IMR-90 (cell line): Measurements from ENCODE around the gene HES7. TPM values are rescaled to one million over a fixed set of nuclear protein-coding genes. Genes with fewer than 3 reads are reported as not detected.

ENCODE experiments used
- ATAC-seq: fragments of 200-7000 bp; cut with Tn5 transposase; 2 replicates; pipeline ENCODE4 v1.9.1; 2020; ENCODE audit warnings: low read depth, mild to moderate bottlenecking, moderate library complexity
- BruUV-seq: library from RNA; stranded (reverse); fragments of 400-500 nt; replicated peaks from 2 replicates; lab custom pipeline; 2021; lab: Mats Ljungman, UMichigan
- CTCF ChIA-PET: fragments of 300-600 bp; formaldehyde crosslinking; extraction: SDS; loops from one replicate; lab custom pipeline; 2021; ENCODE audit warnings: antibody characterized with exemption; lab: Yijun Ruan, JAX
- POLR2A ChIA-PET: fragments of 300-600 bp; sonication (Branson Sonifier 250); formaldehyde crosslinking; loops from one replicate; lab custom pipeline; 2022; ENCODE audit warnings: antibody characterized with exemption; ENCODE audit not compliant: unreplicated experiment; lab: Charles Lee
- DNase-seq: peaks from one replicate; pipeline ENCODE4 v3.0.0; 2013
- H2AFZ ChIP-seq: replicated peaks from 2 replicates; pipeline ENCODE3; 2013; ENCODE audit warnings: low read length, mild to moderate bottlenecking; ENCODE audit not compliant: poor library complexity
- H2AK5ac ChIP-seq: 2 replicates; pipeline ENCODE4 v1.6.1; 2013; ENCODE audit warnings: low read depth, low read length, inconsistent platforms
- H2AK9ac ChIP-seq: replicated peaks from 2 replicates; pipeline ENCODE3; 2013; ENCODE audit warnings: mild to moderate bottlenecking, low read depth, low read length, moderate library complexity; ENCODE audit not compliant: poor library complexity
- H2BK120ac ChIP-seq: 2 replicates; pipeline ENCODE4 v1.6.1; 2013; ENCODE audit warnings: low read depth, low read length, inconsistent platforms
- H2BK15ac ChIP-seq: 3 replicates; pipeline ENCODE4 v1.6.1; 2013; ENCODE audit warnings: low read depth, low read length, inconsistent platforms
- H2BK20ac ChIP-seq: 2 replicates; pipeline ENCODE4 v1.6.1; 2013; ENCODE audit warnings: low read depth, mild to moderate bottlenecking, inconsistent platforms, low read length, moderate library complexity
- H2BK5ac ChIP-seq: 2 replicates; pipeline ENCODE4 v1.6.1; 2013; ENCODE audit warnings: mild to moderate bottlenecking, low read depth, low read length, inconsistent platforms; ENCODE audit not compliant: poor library complexity, severe bottlenecking
- H3K14ac ChIP-seq: replicated peaks from 2 replicates; pipeline ENCODE4 v1.6.1; 2013; ENCODE audit warnings: low read depth, low read length, inconsistent platforms
- H3K18ac ChIP-seq: 2 replicates; pipeline ENCODE4 v1.6.1; 2013; ENCODE audit warnings: low read depth, low read length, control low read depth
- H3K23ac ChIP-seq: 2 replicates; pipeline ENCODE4 v1.6.1; 2013; ENCODE audit warnings: low read depth, low read length, inconsistent platforms
- H3K27ac ChIP-seq: 2 replicates; pipeline ENCODE4 v1.5.1; 2013; ENCODE audit warnings: mild to moderate bottlenecking, control low read depth, low read length; ENCODE audit not compliant: insufficient read depth
- H3K27me3 ChIP-seq: 2 replicates; pipeline ENCODE4 v1.6.1; 2013; ENCODE audit warnings: low read length; ENCODE audit not compliant: control insufficient read depth, insufficient read depth
- H3K36me3 ChIP-seq: 2 replicates; pipeline ENCODE4 v1.6.1; 2013; ENCODE audit warnings: low read length, mixed read lengths; ENCODE audit not compliant: control insufficient read depth, insufficient read depth
- H3K4ac ChIP-seq: 2 replicates; pipeline ENCODE4 v1.6.1; 2013; ENCODE audit warnings: low read depth, low read length, inconsistent platforms
- H3K4me1 ChIP-seq: 2 replicates; pipeline ENCODE4 v1.6.1; 2013; ENCODE audit warnings: low read length, mixed read lengths; ENCODE audit not compliant: control insufficient read depth, insufficient read depth
- H3K4me2 ChIP-seq: 2 replicates; pipeline ENCODE4 v1.6.1; 2013; ENCODE audit warnings: low read depth, mild to moderate bottlenecking, control low read depth, low read length, moderate library complexity
- H3K4me3 ChIP-seq: 2 replicates; pipeline ENCODE4 v1.5.1; 2013; ENCODE audit warnings: low read depth, mild to moderate bottlenecking, control low read depth, low read length, moderate library complexity; ENCODE audit not compliant: insufficient read depth
- H3K56ac ChIP-seq: 2 replicates; pipeline ENCODE4 v1.6.1; 2013; ENCODE audit warnings: low read length, inconsistent platforms; ENCODE audit not compliant: insufficient read depth; ENCODE audit errors: extremely low read depth
- H3K79me1 ChIP-seq, 2 experiments: 2 replicates each; pipeline ENCODE4 v1.6.1; 2013; ENCODE audit warnings: low read length in 2 of 2, inconsistent platforms in 1 of 2, low read depth in 1 of 2
- H3K9ac ChIP-seq: 2 replicates; pipeline ENCODE4 v1.6.1; 2013; ENCODE audit warnings: low read depth, low read length, control low read depth
- H3K9me1 ChIP-seq: 2 replicates; pipeline ENCODE4 v1.6.1; 2013; ENCODE audit warnings: low read length, inconsistent platforms; ENCODE audit not compliant: insufficient read depth
- H3K9me3 ChIP-seq: 2 replicates; pipeline ENCODE4 v1.6.1; 2013; ENCODE audit warnings: low read length; ENCODE audit not compliant: control insufficient read depth, insufficient read depth
- H4K20me1 ChIP-seq: 2 replicates; pipeline ENCODE4 v1.6.1; 2013; ENCODE audit warnings: low read length, inconsistent platforms; ENCODE audit not compliant: insufficient read depth
- H4K5ac ChIP-seq: 2 replicates; pipeline ENCODE4 v1.6.1; 2013; ENCODE audit warnings: mild to moderate bottlenecking, low read depth, low read length, control low read depth
- H4K8ac ChIP-seq, 2 experiments: 2 replicates each; pipeline ENCODE4 v1.6.1; 2013; ENCODE audit warnings: low read depth in 2 of 2, low read length in 2 of 2, control low read depth in 1 of 2, inconsistent platforms in 1 of 2
- H4K91ac ChIP-seq: 2 replicates; pipeline ENCODE4 v1.6.1; 2013; ENCODE audit warnings: low read depth, low read length, inconsistent platforms; ENCODE audit not compliant: insufficient read depth
- BHLHE40 ChIP-seq: fragments of 150-350 bp; IDR thresholded peaks from 2 replicates; pipeline ENCODE4 v1.6.1; 2016; ENCODE audit warnings: mild to moderate bottlenecking, low read depth, low read length
- CEBPB ChIP-seq: IDR thresholded peaks from 2 replicates; pipeline ENCODE4 v1.6.1; 2012; ENCODE audit warnings: low read depth, low read length, improper control_type of control experiment
- CHD1 ChIP-seq: IDR thresholded peaks from 2 replicates; pipeline ENCODE4 v1.6.1; 2012; ENCODE audit warnings: low read depth, low read length, improper control_type of control experiment
- MAFK ChIP-seq: IDR thresholded peaks from 2 replicates; pipeline ENCODE4 v1.6.1; 2012; ENCODE audit warnings: low read depth, low read length, improper control_type of control experiment
- NFE2L2 ChIP-seq: fragments of 150-350 bp; IDR thresholded peaks from 2 replicates; pipeline ENCODE4 v1.6.1; 2016; ENCODE audit warnings: low read depth, mild to moderate bottlenecking, low read length
- POLR2A ChIP-seq: IDR thresholded peaks from 2 replicates; pipeline ENCODE4 v1.6.1; 2012; ENCODE audit warnings: mild to moderate bottlenecking, low read depth, low read length
- RAD21 ChIP-seq: IDR thresholded peaks from 2 replicates; pipeline ENCODE4 v1.6.1; 2012; ENCODE audit warnings: low read length, improper control_type of control experiment
- RCOR1 ChIP-seq: IDR thresholded peaks from 2 replicates; pipeline ENCODE4 v1.6.1; 2012; ENCODE audit warnings: mild to moderate bottlenecking, low read length, improper control_type of control experiment; ENCODE audit not compliant: insufficient replicate concordance
- RFX5 ChIP-seq: IDR thresholded peaks from 2 replicates; pipeline ENCODE4 v1.8.0; 2012; ENCODE audit warnings: low read depth, mild to moderate bottlenecking, low read length, moderate library complexity
- WGBS, 2 experiments: methylation state at CpG; one replicate each; pipeline versions ENCODE4 v1.1.5 to v1.1.7; 2013; ENCODE audit warnings: missing lambda C conversion rate in 2 of 2; ENCODE audit not compliant: insufficient read length in 1 of 2; ENCODE audit errors: extremely low coverage in 2 of 2; 5-methylcytosine and 5-hydroxymethylcytosine counted together
- dilution Hi-C: fragments of 300-500 bp; cut with HindIII; formaldehyde crosslinking; loops from one replicate; pipeline ENCODE4 v1.14.3; 2018; ENCODE audit warnings: low sequenced_read_pairs; ENCODE audit not compliant: unreplicated experiment
- in situ Hi-C: fragments of 300-500 bp; cut with MboI; formaldehyde crosslinking; loops from 3 replicates; pipeline ENCODE4 v1.14.3; 2019; ENCODE audit warnings: low sequenced_read_pairs, inconsistent platforms, mixed read lengths
- intact Hi-C: fragments of 100-400 bp; cut with micrococcal nuclease; formaldehyde crosslinking; loops from 2 replicates; pipeline ENCODE4 v1.10.0; 2022
- polyA plus RNA-seq, 3 experiments: library from polyadenylated mRNA; depleted of rRNA; stranded (reverse); fragments of >200 nt; gene quantifications; 2 replicates each; pipeline ENCODE4 v1.2.3, GENCODE V29; 2012; ENCODE audit warnings: low replicate concordance in 1 of 3
- total RNA-seq: library from RNA; depleted of rRNA; stranded (reverse); fragments of >200 nt; gene quantifications from 2 replicates; pipeline ENCODE4 v1.2.3, GENCODE V29; 2012
- TF ChIP-seq, protein P1 (sequence below): fragments of 150-350 bp; IDR thresholded peaks from 2 replicates; pipeline ENCODE4 v1.6.1; 2017; ENCODE audit warnings: mild to moderate bottlenecking, antibody characterized with exemption, low read length, low read depth
- TF ChIP-seq, protein P2 (sequence below): conservative IDR thresholded peaks from 2 replicates; pipeline ENCODE4 v1.5.1; 2012; ENCODE audit warnings: mild to moderate bottlenecking, low read depth, low read length, improper control_type of control experiment

Gene HES7
- total and polyA plus RNA-seq, 2 of the 4 experiments (the other 2 are of a cell fraction), result 0.43 TPM; not detected in 1

DNA sequence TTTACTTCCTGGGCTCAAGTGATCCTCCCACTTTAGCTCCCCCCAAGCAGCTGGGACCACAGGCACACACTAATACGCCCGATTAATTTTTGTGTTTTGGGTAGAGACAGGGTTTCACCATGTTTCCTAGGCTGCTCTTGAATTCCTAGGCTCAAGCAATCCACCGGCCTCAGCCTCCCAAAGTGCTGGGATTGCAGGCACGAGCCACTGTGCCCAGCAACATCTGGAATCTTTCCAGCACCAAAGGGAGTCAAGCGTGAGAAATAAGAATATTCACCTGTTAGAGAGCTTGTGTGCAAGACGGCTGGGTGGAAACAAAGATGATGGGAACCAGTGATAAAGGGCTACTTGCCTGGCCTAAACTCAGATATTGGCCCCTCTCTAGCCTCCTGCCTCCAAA is 22.2 kb downstream of the HES7 start:
- Histone ChIP-seq H3K4me3 (no peak overlapping the region), H3K36me3 (no peaks in the 10 kb centered on the region), H3K4me2 (no peak overlapping the region), H4K8ac (no peak overlapping the region), H3K4me1 (peaks cover 2% of the 10 kb centered on the region; the same call in 1 of the 2 replicates), H2BK15ac (no peak overlapping the region), H3K9me3 (no peaks in the 10 kb centered on the region), H2AK5ac (no peak overlapping the region), H3K79me1 (no peaks in the 10 kb centered on the region), H2BK5ac (no peak overlapping the region), H2AK9ac (no peak overlapping the region), H3K56ac (no peak overlapping the region), H3K9me1 (no peaks in the 10 kb centered on the region; the same call in 1 of the 2 replicates), H2AFZ (no peak overlapping the region), H4K91ac (no peak overlapping the region), H3K27me3 (peaks cover 37% of the 10 kb centered on the region), H3K9ac (no peak overlapping the region), H3K14ac (no peak overlapping the region), H3K23ac (no peak overlapping the region), H4K20me1 (no peaks in the 10 kb centered on the region), H3K18ac (no peak overlapping the region), H3K27ac (no peak overlapping the region), H4K5ac (no peak overlapping the region), H2BK120ac (no peak overlapping the region), H3K4ac (no peak overlapping the region), H2BK20ac (no peak overlapping the region)
- no TSS peak for BruUV-seq
- dilution Hi-C loops (loop anchor here (25.0 kb wide), 1 partner anchor 136 kb away; the partner anchor contains the start of genes CTC1 and PFAS), in situ Hi-C loops (no loop called here), intact Hi-C loops (no loop called here)
- WGBS, 2 experiments, result 35% methylated on average over 4 of the region's 6 CpGs; no CpG with 5 or more reads in 1 of the 2 experiments
- ATAC-seq (no peak), DNase-seq (no peak)
- ChIA-PET CTCF (no interaction called here), POLR2A (no interaction called here)
- no peak for TF ChIP-seq NFE2L2
- TF ChIP-seq, protein P1, sequence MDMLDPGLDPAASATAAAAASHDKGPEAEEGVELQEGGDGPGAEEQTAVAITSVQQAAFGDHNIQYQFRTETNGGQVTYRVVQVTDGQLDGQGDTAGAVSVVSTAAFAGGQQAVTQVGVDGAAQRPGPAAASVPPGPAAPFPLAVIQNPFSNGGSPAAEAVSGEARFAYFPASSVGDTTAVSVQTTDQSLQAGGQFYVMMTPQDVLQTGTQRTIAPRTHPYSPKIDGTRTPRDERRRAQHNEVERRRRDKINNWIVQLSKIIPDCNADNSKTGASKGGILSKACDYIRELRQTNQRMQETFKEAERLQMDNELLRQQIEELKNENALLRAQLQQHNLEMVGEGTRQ, result no peak
- TF ChIP-seq RAD21, result no peak
- TF ChIP-seq, protein P2, sequence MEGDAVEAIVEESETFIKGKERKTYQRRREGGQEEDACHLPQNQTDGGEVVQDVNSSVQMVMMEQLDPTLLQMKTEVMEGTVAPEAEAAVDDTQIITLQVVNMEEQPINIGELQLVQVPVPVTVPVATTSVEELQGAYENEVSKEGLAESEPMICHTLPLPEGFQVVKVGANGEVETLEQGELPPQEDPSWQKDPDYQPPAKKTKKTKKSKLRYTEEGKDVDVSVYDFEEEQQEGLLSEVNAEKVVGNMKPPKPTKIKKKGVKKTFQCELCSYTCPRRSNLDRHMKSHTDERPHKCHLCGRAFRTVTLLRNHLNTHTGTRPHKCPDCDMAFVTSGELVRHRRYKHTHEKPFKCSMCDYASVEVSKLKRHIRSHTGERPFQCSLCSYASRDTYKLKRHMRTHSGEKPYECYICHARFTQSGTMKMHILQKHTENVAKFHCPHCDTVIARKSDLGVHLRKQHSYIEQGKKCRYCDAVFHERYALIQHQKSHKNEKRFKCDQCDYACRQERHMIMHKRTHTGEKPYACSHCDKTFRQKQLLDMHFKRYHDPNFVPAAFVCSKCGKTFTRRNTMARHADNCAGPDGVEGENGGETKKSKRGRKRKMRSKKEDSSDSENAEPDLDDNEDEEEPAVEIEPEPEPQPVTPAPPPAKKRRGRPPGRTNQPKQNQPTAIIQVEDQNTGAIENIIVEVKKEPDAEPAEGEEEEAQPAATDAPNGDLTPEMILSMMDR, result no peak
- no peak for TF ChIP-seq BHLHE40
- no peak for TF ChIP-seq CHD1
- TF ChIP-seq RFX5, result no peak
- TF ChIP-seq MAFK, result no peak
- no peak for TF ChIP-seq CEBPB
- TF ChIP-seq RCOR1, result no peak
- TF ChIP-seq POLR2A, result no peak
